Left cardiac atrium (tissue), 4 donors: Measurements from ENCODE around the gene GTPBP1. TPM values are rescaled to one million over a fixed set of nuclear protein-coding genes. Genes with fewer than 3 reads are reported as not detected.

ENCODE experiments used
- ATAC-seq, 2 donors: fragments of 200-7000 bp; cut with Tn5 transposase; one replicate each; pipeline ENCODE4 v1.9.1; 2020; ENCODE audit warnings: mild to moderate bottlenecking in 2 of 2, moderate library complexity in 2 of 2
- DNase-seq: peaks from one replicate; pipeline ENCODE4 v3.0.0-alpha.2; 2020
- intact Hi-C, 2 donors: fragments of 100-400 bp; cut with DNase I; formaldehyde crosslinking; loops; one replicate each; pipeline versions ENCODE4 v1.14.1 to v1.15.1; 2022 to 2023
- total RNA-seq, 2 donors: library from RNA; stranded (reverse); fragmentation: NEBNext Ultra II Directional; extraction: Animal tissue kit (Norgen Biotek cat#: 25700); gene quantifications; one replicate each; pipeline ENCODE4 v1.2.1, GENCODE V29; 2021
- donor health status: DM: no; HTN: yes; CAD: no.
- donor health status: DM: no; HTN: yes; CAD: no; lungs with severe emphysema.
- donor health status: DM: yes; HTN: yes; CAD: no.
- donor health status: Dilated cardiomyopathy.

GTPBP1 gene
- total RNA-seq, 2 donors from 2014 or later, result 25.1 to 33.5 TPM

- intact Hi-C loops, result no loop called here
- ATAC-seq, result no peak
Observed at GRCh38 chr22:38751422-38752346, 45.9 kb downstream of the GTPBP1 start.

GRCh38 chr22:38753948-38754750, 48.4 kb downstream of the GTPBP1 start:
- ATAC-seq (peak; percentile 13 to 29), DNase-seq (peak; percentile 72)
- intact Hi-C loops, result no loop called here

More at GRCh38 chr22:38751422-38752346, 45.9 kb downstream of the GTPBP1 start:
- DNase-seq, result peak; percentile 54

- intact Hi-C loops, result loop anchor here in 1 of 2 donors (5.0 kb wide), 1 partner anchor 113 kb away; no protein-coding TSS in a partner anchor
- peak; percentile 55 for DNase-seq
- peak; percentile 5 for ATAC-seq
Observed at GRCh38 chr22:38754751-38755154, 49.0 kb downstream of the GTPBP1 start.

GRCh38 chr22:38755155-38755910, 49.6 kb downstream of the GTPBP1 start:
- ATAC-seq, result peak; percentile 83 to 88
- intact Hi-C loops, result loop anchor here in 1 of 2 donors (5.0 kb wide), 1 partner anchor 112 kb away; no protein-coding TSS in a partner anchor
- peak; percentile 95 for DNase-seq

GRCh38 chr22:38755911-38756532, 50.3 kb downstream of the GTPBP1 start, which contains the start of gene SUN2:
TSS of gene SUN2 (minus strand) at chr22:38755998. CDS start at chr22:38752628, 3,370 bp downstream.
- intact Hi-C loops, result loop anchor here in 1 of 2 donors (5.0 kb wide), 1 partner anchor 111 kb away; no protein-coding TSS in a partner anchor
- DNase-seq, result peak; percentile 97
- peak; percentile 85 to 90 for ATAC-seq

- DNase-seq (no peak), ATAC-seq (no peak)
- intact Hi-C loops, result loop anchor here in 1 of 2 donors (5.0 kb wide), 1 partner anchor 110 kb away; no protein-coding TSS in a partner anchor
Observed at GRCh38 chr22:38756711-38757463, 51.1 kb downstream of the GTPBP1 start.

GRCh38 chr22:38757464-38757757, 51.7 kb downstream of the GTPBP1 start:
- no peak for ATAC-seq
- intact Hi-C loops, result loop anchor here in 1 of 2 donors (5.0 kb wide), 1 partner anchor 110 kb away; no protein-coding TSS in a partner anchor

GRCh38 chr22:38758276-38758945, 52.7 kb downstream of the GTPBP1 start:
- intact Hi-C loops, result loop anchor here in 1 of 2 donors (5.0 kb wide), 1 partner anchor 109 kb away; no protein-coding TSS in a partner anchor
- ATAC-seq (no peak), DNase-seq (no peak)

More at GRCh38 chr22:38757464-38757757, 51.7 kb downstream of the GTPBP1 start:
- DNase-seq, result no peak

GRCh38 chr22:38759005-38759404, 53.3 kb downstream of the GTPBP1 start:
- no peak for ATAC-seq
- intact Hi-C loops, result loop anchor here in 1 of 2 donors (5.0 kb wide), 1 partner anchor 108 kb away; no protein-coding TSS in a partner anchor
- no peak for DNase-seq

- intact Hi-C loops, result loop anchor here in 1 of 2 donors (10.0 kb wide), 1 partner anchor 244 kb away; no protein-coding TSS in a partner anchor
- ATAC-seq (no peak), DNase-seq (no peak)
Observed at GRCh38 chr22:38760477-38761201, 54.9 kb downstream of the GTPBP1 start.

- ATAC-seq, result no peak
- intact Hi-C loops, result loop anchor here in 1 of 2 donors (10.0 kb wide), 1 partner anchor 243 kb away; no protein-coding TSS in a partner anchor
Observed at GRCh38 chr22:38761202-38762162, 55.7 kb downstream of the GTPBP1 start.

GRCh38 chr22:38762551-38762983, 56.8 kb downstream of the GTPBP1 start:
- intact Hi-C loops, result loop anchor here in 1 of 2 donors (10.0 kb wide), 1 partner anchor 242 kb away; no protein-coding TSS in a partner anchor
- DNase-seq, result no peak
- no peak for ATAC-seq

More at GRCh38 chr22:38761202-38762162, 55.7 kb downstream of the GTPBP1 start:
- DNase-seq, result no peak

GRCh38 chr22:38766076-38766777, 60.5 kb downstream of the GTPBP1 start:
- intact Hi-C loops, result loop anchor here in 1 of 2 donors (5.0 to 10.0 kb wide), 2 partner anchors 76 to 239 kb away; partner anchors contain the start of gene NPTXR
- peak; percentile 42 to 78 for ATAC-seq
- DNase-seq, result peak; percentile 64

GRCh38 chr22:38767313-38767712, 61.6 kb downstream of the GTPBP1 start:
- DNase-seq (no peak), ATAC-seq (no peak)
- intact Hi-C loops, result loop anchor here in 1 of 2 donors (5.0 to 10.0 kb wide), 2 partner anchors 75 to 237 kb away; partner anchors contain the start of gene NPTXR
